Coronary artery (tissue), 2 donors: Measurements from ENCODE around the gene GTF2A2.

Source experiments
- DNase-seq: peaks from one replicate; pipeline ENCODE4 v3.0.0-alpha.2; 2017; ENCODE audit warnings: low spot score
- H3K27ac ChIP-seq, 2 donors: fragments of 200-600 bp; sonication (generic); one replicate each; pipeline ENCODE4 v1.5.1; 2016 to 2019
- H3K4me3 ChIP-seq: fragments of 200-600 bp; sonication (generic); 2 replicates; pipeline ENCODE4 v1.5.1; 2016; ENCODE audit warnings: mild to moderate bottlenecking, moderate library complexity
- TF ChIP-seq, protein P1 (sequence below): fragments of 200-600 bp; sonication (generic); IDR thresholded peaks from one replicate; pipeline ENCODE4 v1.5.1; 2019; ENCODE audit warnings: antibody characterized with exemption

GTF2A2 gene

DNA sequence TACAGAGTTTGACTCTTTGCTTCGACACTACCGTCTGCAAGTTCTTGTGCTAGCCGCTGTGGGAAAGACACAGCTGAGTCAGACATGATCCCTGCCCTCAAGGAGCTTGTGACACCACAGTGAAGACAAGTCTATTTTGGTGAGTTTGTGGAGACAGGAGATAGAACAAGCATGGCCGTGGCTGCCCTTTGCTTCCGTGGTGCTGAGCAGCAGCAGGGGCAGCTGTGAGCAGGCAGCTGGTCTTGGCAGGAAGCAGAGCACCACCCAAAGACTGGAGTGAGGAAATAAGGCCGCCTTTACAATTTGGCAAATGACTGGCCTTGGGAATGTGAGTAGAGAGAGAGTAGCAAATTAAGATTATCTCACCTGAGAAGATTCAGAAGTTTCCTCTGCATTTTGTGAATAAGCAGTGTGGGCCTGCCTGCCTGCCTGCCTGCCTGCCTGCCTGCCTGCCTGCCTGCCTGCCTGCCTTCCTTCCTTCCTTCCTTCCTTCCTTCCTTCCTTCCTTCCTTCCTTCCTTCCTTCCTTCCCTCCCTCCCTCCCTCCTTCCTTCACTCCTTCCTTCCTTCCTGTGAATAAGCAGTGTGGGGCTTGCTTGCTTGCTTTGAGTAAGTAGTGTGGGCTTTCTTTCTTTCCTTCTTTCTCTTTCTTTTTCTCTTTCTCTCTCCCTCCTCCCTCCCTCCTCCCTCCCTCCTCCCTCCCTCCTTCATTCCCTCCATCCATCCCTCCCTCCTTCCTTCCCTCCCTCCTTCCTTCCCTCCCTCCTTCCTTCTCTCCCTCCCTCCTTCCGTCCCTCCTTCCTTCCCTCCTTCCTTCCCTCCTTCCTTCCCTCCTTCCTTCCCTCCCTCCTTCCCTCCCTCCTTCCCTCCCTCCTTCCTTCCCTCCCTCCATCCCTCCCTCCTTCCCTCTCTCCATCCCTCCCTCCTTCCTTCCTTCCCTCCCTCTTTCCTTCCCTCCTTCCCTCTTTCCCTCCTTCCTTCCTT lies 47.3 kb downstream of the GTF2A2 start:
- TF ChIP-seq, protein P1, sequence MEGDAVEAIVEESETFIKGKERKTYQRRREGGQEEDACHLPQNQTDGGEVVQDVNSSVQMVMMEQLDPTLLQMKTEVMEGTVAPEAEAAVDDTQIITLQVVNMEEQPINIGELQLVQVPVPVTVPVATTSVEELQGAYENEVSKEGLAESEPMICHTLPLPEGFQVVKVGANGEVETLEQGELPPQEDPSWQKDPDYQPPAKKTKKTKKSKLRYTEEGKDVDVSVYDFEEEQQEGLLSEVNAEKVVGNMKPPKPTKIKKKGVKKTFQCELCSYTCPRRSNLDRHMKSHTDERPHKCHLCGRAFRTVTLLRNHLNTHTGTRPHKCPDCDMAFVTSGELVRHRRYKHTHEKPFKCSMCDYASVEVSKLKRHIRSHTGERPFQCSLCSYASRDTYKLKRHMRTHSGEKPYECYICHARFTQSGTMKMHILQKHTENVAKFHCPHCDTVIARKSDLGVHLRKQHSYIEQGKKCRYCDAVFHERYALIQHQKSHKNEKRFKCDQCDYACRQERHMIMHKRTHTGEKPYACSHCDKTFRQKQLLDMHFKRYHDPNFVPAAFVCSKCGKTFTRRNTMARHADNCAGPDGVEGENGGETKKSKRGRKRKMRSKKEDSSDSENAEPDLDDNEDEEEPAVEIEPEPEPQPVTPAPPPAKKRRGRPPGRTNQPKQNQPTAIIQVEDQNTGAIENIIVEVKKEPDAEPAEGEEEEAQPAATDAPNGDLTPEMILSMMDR, result no peak
- no peak for DNase-seq
- H3K4me3 ChIP-seq, result no peak overlapping the region
- no peak overlapping the region for H3K27ac ChIP-seq

DNA sequence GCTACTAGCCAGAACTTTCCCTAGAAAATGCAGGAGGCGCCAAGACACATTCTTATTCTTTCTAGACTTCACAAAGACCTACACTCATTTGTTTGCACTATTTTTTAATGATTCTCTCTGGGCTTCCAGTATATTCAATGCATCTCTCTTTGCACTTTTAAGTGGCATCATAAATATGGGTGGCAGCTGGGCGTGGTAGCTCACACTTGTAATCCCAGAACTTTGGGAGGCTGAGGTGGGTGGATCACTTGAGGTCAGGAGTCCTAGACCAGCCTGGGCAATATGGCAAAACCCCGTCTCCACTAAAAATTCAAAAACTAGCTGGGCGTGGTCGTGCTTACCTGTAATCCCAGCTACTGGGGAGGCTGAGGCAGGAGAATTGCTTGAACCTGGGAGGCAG lies 51.3 kb downstream of the GTF2A2 start:
- TF ChIP-seq, protein P1, result no peak
- Histone ChIP-seq H3K27ac (no peak overlapping the region), H3K4me3 (no peak overlapping the region)
- DNase-seq, result no peak

GRCh38 chr15:59598461-59598860 lies 58.9 kb downstream of the GTF2A2 start:
- TF ChIP-seq, protein P1, result no peak
- no peak for DNase-seq
- H3K27ac ChIP-seq, result no peak overlapping the region
- no peak overlapping the region for H3K4me3 ChIP-seq

- no peak overlapping the region for H3K27ac ChIP-seq
- H3K4me3 ChIP-seq, result no peak overlapping the region
- TF ChIP-seq, protein P1, result no peak
- no peak for DNase-seq
Measured at GRCh38 chr15:59596640-59597039, 60.7 kb downstream of the GTF2A2 start.

DNA sequence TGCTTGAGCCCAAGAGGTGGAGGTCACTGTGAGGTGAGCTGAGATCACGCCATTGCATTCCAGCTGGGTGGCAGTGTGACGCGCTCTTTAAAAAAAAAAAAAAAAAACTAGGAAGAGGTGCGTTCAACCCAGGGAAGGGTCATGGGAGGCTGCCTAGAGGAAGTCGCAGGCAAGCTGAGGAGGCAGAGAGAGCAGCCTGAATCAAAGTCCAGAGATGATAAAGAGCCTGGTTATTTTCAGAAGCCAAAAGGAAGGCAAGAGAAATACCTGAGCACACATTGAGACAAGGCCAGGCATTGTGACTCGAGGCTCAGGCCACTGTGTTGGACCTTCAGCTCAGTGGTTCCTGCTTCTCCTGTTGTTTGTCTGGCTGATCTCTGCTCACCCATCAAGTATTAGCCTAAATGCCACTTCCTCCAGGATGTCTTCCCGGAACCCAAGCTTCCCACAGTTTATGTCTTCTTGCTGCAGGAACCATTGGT lies 61.8 kb downstream of the GTF2A2 start:
- TF ChIP-seq, protein P1, result no peak
- no peak overlapping the region for H3K27ac ChIP-seq
- no peak for DNase-seq
- H3K4me3 ChIP-seq, result no peak overlapping the region

- H3K4me3 ChIP-seq, result no peak overlapping the region
- H3K27ac ChIP-seq, result peak overlapping the region in 1 of 2 donors; percentile 11
- no peak for DNase-seq
- TF ChIP-seq, protein P1, result no peak
Measured at GRCh38 chr15:59594991-59595390, 62.3 kb downstream of the GTF2A2 start.
